ENCODE data around the gene MRPS10. TPM values are rescaled to one million over a fixed set of nuclear protein-coding genes. Genes with fewer than 3 reads are reported as not detected.

Gene MRPS10
- total and polyA plus RNA-seq, 4 experiments from 2014 or later: 22.6 to 57.5 (median 32.7) TPM

DNA sequence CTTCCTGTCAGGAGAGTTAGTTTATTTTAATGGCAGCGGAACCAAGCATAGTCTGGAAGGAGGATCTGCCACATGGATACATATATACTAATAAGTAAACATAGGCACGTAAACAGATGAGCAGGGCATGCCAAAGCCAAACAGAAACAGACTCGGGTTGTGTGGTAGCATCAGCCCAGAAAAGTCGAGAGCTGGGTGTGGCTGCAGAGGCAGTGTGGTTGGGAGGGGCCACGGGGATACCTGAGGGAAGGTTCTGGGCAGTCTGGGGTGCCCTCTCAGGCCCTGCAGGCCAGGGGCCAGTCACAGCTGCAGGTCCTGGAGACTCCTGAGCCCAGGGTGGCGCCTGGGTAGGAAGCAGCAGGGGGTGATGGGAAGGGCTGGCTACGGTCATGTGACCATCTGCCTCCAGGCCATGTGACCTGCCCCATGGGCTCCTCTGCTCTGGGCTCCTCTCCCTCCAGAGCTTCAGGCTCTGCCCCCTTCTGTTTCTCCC is 42.8 kb upstream of the MRPS10 start:
- intact Hi-C loops (cut with micrococcal nuclease): loop anchor here (2.0 kb wide), 1 partner anchor 272 kb away; no protein-coding TSS in a partner anchor
- Histone ChIP-seq H3K9me3 (ENCODE audit: control insufficient read depth in 1 of 2, low read length in 2 of 2) (no peaks in the 10 kb centered on the region), H3K27ac (ENCODE audit: low read depth, low read length) (no peak overlapping the region), H3K36me3 (ENCODE audit: insufficient read depth, low read length) (peaks cover 38% of the 10 kb centered on the region), H3K4me3 (ENCODE audit: low read length in 2 of 2) (no peak overlapping the region), H3K4me1 (ENCODE audit: insufficient read depth, low read length) (no peaks in the 10 kb centered on the region), H3K27me3 (ENCODE audit: insufficient read depth, low read length) (no peaks in the 10 kb centered on the region)
- H3K9me3 Mint-ChIP-seq: no peaks in the 10 kb centered on the region
- no peak for DNase-seq
- peaks cover 34 to 57% of the 10 kb centered on the region in 2 donors for H3K36me3 Mint-ChIP-seq
- no peaks in the 10 kb centered on the region for H3K27me3 Mint-ChIP-seq
- peaks cover 0 to 8% (median 5%) of the 10 kb centered on the region in 4 donors for H3K4me1 Mint-ChIP-seq
- CTCF ChIA-PET (ENCODE audit: partially characterized antibody): interaction anchor here (0.9 to 2.7 kb wide), 11 partner anchors 9 to 291 kb away, joined by 3 to 38 read pairs (median 4); no protein-coding TSS in a partner anchor
- no peak overlapping the region for H3K27ac Mint-ChIP-seq
- POLR2A ChIA-PET (ENCODE audit: partially characterized antibody): interaction anchor here (1.0 to 1.1 kb wide), 2 partner anchors 193 to 301 kb away, joined by 3 read pairs; no protein-coding TSS in a partner anchor
- H3K4me3 Mint-ChIP-seq: no peak overlapping the region

DNA sequence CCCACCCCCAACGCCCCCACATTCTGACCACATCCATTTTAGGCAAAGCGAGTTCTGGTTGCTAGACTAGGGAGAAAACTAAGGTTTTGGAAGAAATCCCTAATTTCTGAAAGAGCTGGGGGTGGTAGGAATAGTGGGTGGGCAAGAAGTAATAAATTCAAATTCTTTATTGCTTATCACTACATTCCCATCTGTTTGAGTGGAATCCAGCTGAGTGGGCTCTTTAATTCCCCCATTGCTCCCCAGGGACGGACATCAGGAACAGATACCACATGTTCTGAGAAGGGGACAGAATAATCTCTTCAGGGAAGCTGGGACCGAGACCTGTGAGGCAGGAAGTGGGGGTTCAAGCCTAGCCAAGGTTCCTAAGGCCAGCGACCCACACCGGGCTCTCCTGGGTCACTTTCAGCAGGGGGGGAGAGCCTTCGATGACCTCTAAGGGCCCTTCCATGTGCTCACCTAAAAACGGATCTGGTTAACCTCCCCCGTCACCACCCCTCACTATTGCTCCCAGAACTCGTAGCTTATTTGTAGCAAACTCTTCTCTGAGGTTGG is 42.3 kb upstream of the MRPS10 start:
- H3K36me3 Mint-ChIP-seq: peaks cover 34 to 62% of the 10 kb centered on the region in 2 donors
- Histone ChIP-seq H3K4me3 (ENCODE audit: low read length in 2 of 2) (no peak overlapping the region), H3K36me3 (ENCODE audit: insufficient read depth, low read length) (peaks cover 43% of the 10 kb centered on the region), H3K4me1 (ENCODE audit: insufficient read depth, low read length) (no peaks in the 10 kb centered on the region), H3K9me3 (ENCODE audit: control insufficient read depth in 1 of 2, low read length in 2 of 2) (no peaks in the 10 kb centered on the region), H3K27me3 (ENCODE audit: insufficient read depth, low read length) (no peaks in the 10 kb centered on the region), H3K27ac (ENCODE audit: low read depth, low read length) (no peak overlapping the region)
- ChIA-PET CTCF (ENCODE audit: partially characterized antibody) (interaction anchor here (1.0 to 2.7 kb wide), 5 partner anchors 17 to 292 kb away, joined by 3 to 38 read pairs (median 5); no protein-coding TSS in a partner anchor), POLR2A (ENCODE audit: partially characterized antibody) (interaction anchor here (1.1 kb wide), 1 partner anchor 193 kb away, joined by 3 read pairs; no protein-coding TSS in a partner anchor)
- DNase-seq: no peak
- no peak overlapping the region for H3K27ac Mint-ChIP-seq
- H3K27me3 Mint-ChIP-seq: no peaks in the 10 kb centered on the region
- peaks cover 0 to 8% (median 5%) of the 10 kb centered on the region in 4 donors for H3K4me1 Mint-ChIP-seq
- intact Hi-C loops (cut with micrococcal nuclease): loop anchor here (2.0 kb wide), 1 partner anchor 273 kb away; no protein-coding TSS in a partner anchor
- H3K9me3 Mint-ChIP-seq: no peaks in the 10 kb centered on the region
- no peak overlapping the region for H3K4me3 Mint-ChIP-seq

DNA sequence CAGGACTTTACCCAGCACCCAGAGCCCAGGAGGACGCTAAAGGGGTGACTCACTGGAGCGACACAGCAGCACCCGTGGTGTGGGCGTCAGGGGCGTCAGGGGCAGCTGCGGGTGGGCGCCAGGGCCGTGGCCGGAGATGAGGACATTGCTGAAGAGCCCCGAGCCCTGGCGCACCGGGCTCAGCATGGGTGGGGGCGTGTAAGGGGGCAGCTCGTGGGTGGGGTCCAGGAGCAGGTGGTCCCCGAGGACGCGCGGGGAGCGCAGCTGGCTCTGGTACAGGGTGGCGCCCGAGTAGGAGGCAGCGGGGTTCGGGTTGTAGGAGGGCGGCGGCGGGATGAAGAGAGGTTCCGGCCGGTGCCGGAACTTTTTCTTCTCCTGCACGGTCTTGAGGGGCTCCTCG is 41.6 kb upstream of the MRPS10 start:
- Histone ChIP-seq H3K27me3 (ENCODE audit: insufficient read depth, low read length) (no peaks in the 10 kb centered on the region), H3K4me3 (ENCODE audit: low read length in 2 of 2) (no peak overlapping the region), H3K4me1 (ENCODE audit: insufficient read depth, low read length) (no peaks in the 10 kb centered on the region), H3K27ac (ENCODE audit: low read depth, low read length) (no peak overlapping the region), H3K36me3 (ENCODE audit: insufficient read depth, low read length) (peaks cover 49% of the 10 kb centered on the region), H3K9me3 (ENCODE audit: control insufficient read depth in 1 of 2, low read length in 2 of 2) (no peaks in the 10 kb centered on the region)
- ChIA-PET CTCF (ENCODE audit: partially characterized antibody) (interaction anchor here (1.5 to 2.7 kb wide), 2 partner anchors 273 to 288 kb away, joined by 8 to 38 read pairs; no protein-coding TSS in a partner anchor), POLR2A (ENCODE audit: partially characterized antibody) (no interaction called here)
- intact Hi-C loops (cut with micrococcal nuclease): no loop called here
- Mint-ChIP-seq H3K9me3 (no peaks in the 10 kb centered on the region), H3K27me3 (no peaks in the 10 kb centered on the region), H3K4me3 (no peak overlapping the region), H3K36me3 (peaks cover 38 to 68% of the 10 kb centered on the region in 2 donors), H3K4me1 (peaks cover 0 to 8% (median 5%) of the 10 kb centered on the region in 4 donors), H3K27ac (no peak overlapping the region)
- DNase-seq: no peak

DNA sequence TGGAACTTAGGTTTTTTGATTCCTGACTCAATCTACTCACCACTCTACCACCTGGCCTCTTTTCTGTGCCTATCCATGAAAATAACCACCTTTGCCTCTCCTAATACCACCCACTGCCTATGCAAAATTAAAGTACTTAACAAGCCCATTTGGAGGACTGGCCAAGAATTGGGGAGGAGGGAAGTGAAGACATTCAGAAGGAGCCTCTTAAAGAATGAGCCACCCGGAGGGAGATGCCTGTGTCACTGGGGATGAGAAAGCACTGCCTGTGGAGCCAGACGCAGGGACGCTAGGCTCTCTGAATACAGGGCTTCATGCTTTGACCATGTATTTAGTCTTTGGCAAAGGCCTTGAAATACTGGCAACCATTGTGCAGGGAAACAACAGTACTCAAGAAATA is 40.0 kb upstream of the MRPS10 start:
- Mint-ChIP-seq H3K4me1 (peaks cover 0 to 8% (median 5%) of the 10 kb centered on the region in 4 donors), H3K27me3 (no peaks in the 10 kb centered on the region), H3K36me3 (peaks cover 37 to 73% of the 10 kb centered on the region in 2 donors), H3K27ac (peak overlapping the region in 1 of 7 donors; percentile 44), H3K9me3 (no peaks in the 10 kb centered on the region), H3K4me3 (no peak overlapping the region)
- Histone ChIP-seq H3K4me1 (ENCODE audit: insufficient read depth, low read length) (no peaks in the 10 kb centered on the region), H3K36me3 (ENCODE audit: insufficient read depth, low read length) (peaks cover 54% of the 10 kb centered on the region), H3K9me3 (ENCODE audit: control insufficient read depth in 1 of 2, low read length in 2 of 2) (no peaks in the 10 kb centered on the region), H3K27ac (ENCODE audit: low read depth, low read length) (no peak overlapping the region), H3K27me3 (ENCODE audit: insufficient read depth, low read length) (no peaks in the 10 kb centered on the region), H3K4me3 (ENCODE audit: low read length in 2 of 2) (no peak overlapping the region)
- DNase-seq: no peak
- ChIA-PET CTCF (ENCODE audit: partially characterized antibody) (interaction anchor here (1.9 kb wide), 1 partner anchor 290 kb away, joined by 7 read pairs; no protein-coding TSS in a partner anchor), POLR2A (ENCODE audit: partially characterized antibody) (no interaction called here)
- intact Hi-C loops (cut with micrococcal nuclease): no loop called here

DNA sequence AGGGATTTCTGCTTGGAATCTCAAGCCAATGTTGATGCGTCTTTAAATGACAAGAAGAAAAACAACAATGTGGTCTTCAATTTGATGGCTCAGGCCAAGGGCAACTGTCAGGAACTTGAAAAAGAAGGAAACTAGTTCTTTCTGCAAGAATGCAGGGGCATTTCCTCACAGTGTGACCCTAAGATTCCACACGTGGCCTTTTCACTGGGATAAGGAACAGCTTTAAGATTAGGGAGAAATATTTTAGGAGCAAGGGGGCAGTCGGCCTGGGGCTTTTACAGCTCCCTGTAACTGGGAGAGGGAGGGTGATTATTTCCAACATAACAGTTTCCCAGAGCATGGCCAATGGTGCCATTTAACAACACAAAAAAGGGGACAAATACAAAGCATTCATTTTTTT is 39.4 kb upstream of the MRPS10 start:
- no peaks in the 10 kb centered on the region for H3K27me3 ChIP-seq (ENCODE audit: insufficient read depth, low read length)
- H3K36me3 ChIP-seq (ENCODE audit: insufficient read depth, low read length): peaks cover 57% of the 10 kb centered on the region
- no peak overlapping the region for H3K27ac Mint-ChIP-seq
- H3K27ac ChIP-seq (ENCODE audit: low read depth, low read length): no peak overlapping the region
- intact Hi-C loops (cut with micrococcal nuclease): no loop called here
- no peaks in the 10 kb centered on the region for H3K9me3 ChIP-seq (ENCODE audit: control insufficient read depth in 1 of 2, low read length in 2 of 2)
- ChIA-PET POLR2A (ENCODE audit: partially characterized antibody) (no interaction called here), CTCF (ENCODE audit: partially characterized antibody) (interaction anchor here (1.9 to 2.2 kb wide), 2 partner anchors 275 to 291 kb away, joined by 6 to 7 read pairs; no protein-coding TSS in a partner anchor)
- DNase-seq: no peak
- H3K27me3 Mint-ChIP-seq: no peaks in the 10 kb centered on the region
- no peak overlapping the region for H3K4me3 ChIP-seq (ENCODE audit: low read length in 2 of 2)
- peaks cover 0 to 6% (median 4%) of the 10 kb centered on the region in 4 donors for H3K4me1 Mint-ChIP-seq
- H3K4me3 Mint-ChIP-seq: no peak overlapping the region
- no peaks in the 10 kb centered on the region for H3K9me3 Mint-ChIP-seq
- no peaks in the 10 kb centered on the region for H3K4me1 ChIP-seq (ENCODE audit: insufficient read depth, low read length)
- H3K36me3 Mint-ChIP-seq: peaks cover 37 to 76% of the 10 kb centered on the region in 2 donors

DNA sequence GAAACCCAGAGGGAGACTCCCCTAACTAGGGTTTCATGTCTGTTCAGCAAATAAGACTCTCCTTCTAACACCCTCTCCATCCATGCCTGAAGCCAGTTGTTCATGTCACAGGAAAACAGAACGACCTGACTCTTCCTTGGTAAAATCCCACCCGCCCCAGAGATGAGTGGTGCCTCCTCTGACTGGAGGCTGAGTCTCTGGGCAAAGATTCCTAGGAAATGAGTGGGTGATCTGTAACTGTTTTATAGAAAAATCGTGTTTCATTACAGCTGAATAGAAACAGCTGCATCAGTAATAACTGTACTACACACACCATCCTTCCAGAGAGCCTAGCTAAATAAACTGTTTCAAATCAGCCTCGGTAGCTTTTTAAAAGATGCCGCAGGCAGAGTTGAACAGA is 37.4 kb upstream of the MRPS10 start:
- intact Hi-C loops (cut with micrococcal nuclease): no loop called here
- H3K27ac Mint-ChIP-seq: no peak overlapping the region

DNA sequence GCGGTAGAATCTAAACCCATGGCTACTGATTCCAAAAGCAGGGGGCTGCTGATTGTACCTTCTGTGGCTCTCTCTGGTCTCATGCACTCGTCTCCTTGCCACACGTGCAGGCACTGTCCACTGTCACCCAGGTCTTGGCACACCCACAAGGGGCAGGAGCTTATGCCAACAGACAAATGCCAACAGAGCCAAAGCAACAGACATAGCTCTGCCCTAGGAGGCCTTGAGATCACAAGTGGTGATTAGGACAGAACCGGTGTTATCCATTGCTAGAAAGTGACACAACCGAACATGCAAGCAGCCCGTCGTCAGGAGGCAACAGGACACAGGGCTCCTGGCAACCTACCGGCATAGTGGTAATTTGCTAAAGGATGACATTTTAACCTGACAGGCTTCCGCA is 36.8 kb upstream of the MRPS10 start:
- Histone ChIP-seq H3K4me3 (ENCODE audit: low read length in 2 of 2) (no peak overlapping the region), H3K36me3 (ENCODE audit: insufficient read depth, low read length) (peaks cover 64% of the 10 kb centered on the region), H3K27me3 (ENCODE audit: insufficient read depth, low read length) (no peaks in the 10 kb centered on the region), H3K4me1 (ENCODE audit: insufficient read depth, low read length) (no peaks in the 10 kb centered on the region), H3K9me3 (ENCODE audit: control insufficient read depth in 1 of 2, low read length in 2 of 2) (no peaks in the 10 kb centered on the region), H3K27ac (ENCODE audit: low read depth, low read length) (no peak overlapping the region)
- no peak overlapping the region for H3K27ac Mint-ChIP-seq
- intact Hi-C loops (cut with micrococcal nuclease): no loop called here
- ChIA-PET POLR2A (ENCODE audit: partially characterized antibody) (no interaction called here), CTCF (ENCODE audit: partially characterized antibody) (interaction anchor here (1.8 kb wide), 1 partner anchor 293 kb away, joined by 7 read pairs; no protein-coding TSS in a partner anchor)
- no peaks in the 10 kb centered on the region for H3K9me3 Mint-ChIP-seq
- H3K27me3 Mint-ChIP-seq: no peaks in the 10 kb centered on the region
- no peaks in the 10 kb centered on the region for H3K4me1 Mint-ChIP-seq
- no peak for DNase-seq
- H3K4me3 Mint-ChIP-seq: no peak overlapping the region
- peaks cover 43 to 83% of the 10 kb centered on the region in 2 donors for H3K36me3 Mint-ChIP-seq

More for the DNA sequence above, 37.4 kb upstream of the MRPS10 start:
- H3K4me1 ChIP-seq (ENCODE audit: insufficient read depth, low read length): no peaks in the 10 kb centered on the region
- Mint-ChIP-seq H3K36me3 (peaks cover 40 to 79% of the 10 kb centered on the region in 2 donors), H3K27me3 (no peaks in the 10 kb centered on the region), H3K4me3 (no peak overlapping the region), H3K4me1 (no peaks in the 10 kb centered on the region), H3K9me3 (no peaks in the 10 kb centered on the region)
- ChIA-PET CTCF (ENCODE audit: partially characterized antibody) (interaction anchor here (1.8 to 2.2 kb wide), 2 partner anchors 277 to 293 kb away, joined by 6 to 7 read pairs; no protein-coding TSS in a partner anchor), POLR2A (ENCODE audit: partially characterized antibody) (no interaction called here)
- H3K4me3 ChIP-seq (ENCODE audit: low read length in 2 of 2): no peak overlapping the region
- DNase-seq: no peak
- no peaks in the 10 kb centered on the region for H3K27me3 ChIP-seq (ENCODE audit: insufficient read depth, low read length)
- peaks cover 59% of the 10 kb centered on the region for H3K36me3 ChIP-seq (ENCODE audit: insufficient read depth, low read length)
- H3K27ac ChIP-seq (ENCODE audit: low read depth, low read length): no peak overlapping the region
- H3K9me3 ChIP-seq (ENCODE audit: control insufficient read depth in 1 of 2, low read length in 2 of 2): no peaks in the 10 kb centered on the region

Data from CD4-positive, alpha-beta memory T cell (primary cell).